Endothelial cell (in vitro differentiated cells): ENCODE results near the gene GPR62. TPM values are rescaled to one million over a fixed set of nuclear protein-coding genes. Genes with fewer than 3 reads are reported as not detected.

Experiments
- DNase-seq: peaks from one replicate; pipeline ENCODE4 v3.0.0; 2021; ENCODE audit warnings: low spot score
- H3K27ac Mint-ChIP-seq: one replicate; pipeline ENCODE4 v1.8.0; 2021; ENCODE audit warnings: mixed read lengths, inconsistent platforms; ENCODE audit not compliant: unreplicated experiment
- H3K27me3 Mint-ChIP-seq: one replicate; pipeline ENCODE4 v1.8.0; 2021; ENCODE audit warnings: mild to moderate bottlenecking, moderate library complexity, mixed read lengths, inconsistent platforms; ENCODE audit not compliant: unreplicated experiment
- H3K36me3 Mint-ChIP-seq: one replicate; pipeline ENCODE4 v1.8.0; 2021; ENCODE audit warnings: mild to moderate bottlenecking, low read depth, mixed read lengths, inconsistent platforms; ENCODE audit not compliant: unreplicated experiment
- H3K4me1 Mint-ChIP-seq: one replicate; pipeline ENCODE4 v1.8.0; 2021; ENCODE audit warnings: mild to moderate bottlenecking, mixed read lengths, inconsistent platforms; ENCODE audit not compliant: unreplicated experiment
- H3K4me3 Mint-ChIP-seq: one replicate; pipeline ENCODE4 v1.8.0; 2021; ENCODE audit warnings: mild to moderate bottlenecking, mixed read lengths, inconsistent platforms; ENCODE audit not compliant: unreplicated experiment
- H3K9me3 Mint-ChIP-seq: one replicate; pipeline ENCODE4 v1.8.0; 2021; ENCODE audit warnings: mixed read lengths, inconsistent platforms; ENCODE audit not compliant: unreplicated experiment
- CTCF ChIP-seq: fragments of 200-600 bp; sonication (generic); IDR thresholded peaks from one replicate; pipeline ENCODE4 v1.5.0; 2021; ENCODE audit warnings: antibody characterized with exemption; ENCODE audit not compliant: unreplicated experiment
- total RNA-seq: library from RNA; stranded (reverse); fragmentation: NEBNext Ultra II Directional; extraction: Animal tissue kit (Norgen Biotek cat#: 25700); gene quantifications from one replicate; pipeline ENCODE4 v1.2.1, GENCODE V29; 2021; ENCODE audit not compliant: unreplicated experiment

GPR62 gene
- total RNA-seq, 1 donor from 2014 or later = not detected

GRCh38 chr3:51934991-51935885 lies 19.9 kb upstream of the GPR62 start:
- peaks cover 47% of the 10 kb centered on the region for H3K36me3 Mint-ChIP-seq
- no peak overlapping the region for H3K4me3 Mint-ChIP-seq
- TF ChIP-seq CTCF = no peak
- DNase-seq = no peak
- no peak overlapping the region for H3K27ac Mint-ChIP-seq
- peaks cover 2% of the 10 kb centered on the region for H3K27me3 Mint-ChIP-seq
- no peaks in the 10 kb centered on the region for H3K9me3 Mint-ChIP-seq
- peaks cover 7% of the 10 kb centered on the region for H3K4me1 Mint-ChIP-seq

DNA sequence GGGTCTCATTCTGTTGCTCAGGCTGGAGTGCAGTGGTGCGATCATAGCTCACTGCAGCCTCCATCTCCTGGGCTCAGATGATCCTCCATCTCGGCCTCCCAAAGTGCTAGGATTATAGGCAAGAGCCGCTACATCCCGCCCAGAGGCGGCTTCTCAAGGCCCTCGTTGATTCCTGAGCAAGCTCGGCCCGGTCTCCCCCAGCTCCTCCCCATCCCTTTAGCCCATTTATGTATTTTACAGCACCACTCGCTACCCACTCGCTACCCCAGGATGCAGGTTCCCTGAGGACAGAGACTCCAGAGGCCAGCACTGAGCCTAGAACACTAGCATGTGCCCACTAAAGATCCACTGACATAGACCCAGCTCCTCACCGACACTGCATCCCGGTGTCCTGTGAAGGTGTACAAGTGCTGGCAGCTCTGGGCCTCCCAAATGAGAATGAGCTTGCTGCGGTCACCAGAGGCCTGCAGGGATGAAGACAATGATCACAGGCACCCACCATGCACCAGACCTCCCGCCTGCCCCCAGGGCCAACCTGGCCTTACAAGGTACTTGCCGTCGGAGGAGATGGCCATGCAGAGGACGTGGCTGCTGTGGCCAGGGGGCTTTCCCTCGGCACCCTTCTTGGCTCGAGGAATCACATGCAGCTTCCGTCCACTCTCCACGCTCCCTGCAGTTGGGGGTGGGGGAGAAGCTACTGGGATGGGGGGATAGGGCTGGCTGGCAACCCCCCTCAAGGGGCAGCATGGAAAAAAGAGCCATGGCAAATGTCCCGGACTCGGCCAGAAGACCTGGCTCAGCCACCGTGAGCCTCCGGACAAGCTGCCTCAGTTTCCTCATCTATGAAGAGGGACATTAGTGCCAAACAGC lies 19.1 kb upstream of the GPR62 start:
- Mint-ChIP-seq H3K27ac (no peak overlapping the region), H3K9me3 (no peaks in the 10 kb centered on the region), H3K36me3 (peaks cover 47% of the 10 kb centered on the region), H3K27me3 (peaks cover 4% of the 10 kb centered on the region), H3K4me3 (no peak overlapping the region), H3K4me1 (peaks cover 15% of the 10 kb centered on the region)
- TF ChIP-seq CTCF = no peak
- DNase-seq = no peak

DNA sequence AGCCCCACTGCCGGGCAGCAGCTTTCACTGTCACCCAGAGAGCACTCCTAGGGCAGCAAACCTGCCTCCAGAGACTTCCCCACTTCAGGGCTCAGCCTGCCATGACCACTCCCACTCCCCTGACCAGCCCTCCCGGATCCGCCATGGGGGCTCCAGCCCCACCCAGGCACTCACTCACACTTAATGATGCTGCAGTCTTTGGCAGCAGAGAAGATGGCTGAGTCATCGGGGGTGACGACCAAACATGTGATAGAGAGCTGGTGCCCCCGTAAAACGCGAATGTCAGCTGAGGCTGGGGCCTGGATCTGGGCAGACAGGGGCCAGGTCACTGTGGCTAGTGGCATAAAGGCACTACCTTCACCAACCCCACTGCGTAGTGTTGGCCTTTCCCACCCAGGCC lies 18.2 kb upstream of the GPR62 start:
- no peak overlapping the region for H3K27ac Mint-ChIP-seq
- H3K4me3 Mint-ChIP-seq = no peak overlapping the region
- peaks cover 3% of the 10 kb centered on the region for H3K27me3 Mint-ChIP-seq
- TF ChIP-seq CTCF = no peak
- peaks cover 17% of the 10 kb centered on the region for H3K4me1 Mint-ChIP-seq
- no peak for DNase-seq
- peaks cover 43% of the 10 kb centered on the region for H3K36me3 Mint-ChIP-seq
- no peaks in the 10 kb centered on the region for H3K9me3 Mint-ChIP-seq

- Mint-ChIP-seq H3K36me3 (peaks cover 42% of the 10 kb centered on the region), H3K4me3 (no peak overlapping the region), H3K9me3 (no peaks in the 10 kb centered on the region), H3K27me3 (peaks cover 3% of the 10 kb centered on the region), H3K27ac (no peak overlapping the region), H3K4me1 (peaks cover 17% of the 10 kb centered on the region)
- TF ChIP-seq CTCF = no peak
- DNase-seq = no peak
These were observed 17.4 kb upstream of the GPR62 start for GRCh38 chr3:51937611-51938450.
